Activated CD8-positive, alpha-beta memory T cell treated with anti-CD3 and anti-CD28 coated beads, Interleukin-2, amount 50 U/mL, for 24 hours (primary cell): ENCODE results near the gene CD84.
"Not testable (repeated sequence)": the region's sequence is repeated elsewhere in the genome, so short reads cannot be mapped to it uniquely, and the experiment has no call there.

Experiments used
- DNase-seq: peaks from one replicate; pipeline ENCODE4 v3.0.0-alpha.2; 2020; ENCODE audit errors: extremely low read depth

The CD84 gene

GRCh38 chr1:160579216-160579701, at the start of gene CD84:
Gene CD84 (minus strand): TSS chr1:160579496. CDS start chr1:160579437, 59 bp downstream.
- no peak for DNase-seq

- no peak for DNase-seq
Observed at GRCh38 chr1:160628799-160629263, 49.5 kb upstream of the CD84 start.

- DNase-seq: not testable (repeated sequence)
Observed at GRCh38 chr1:160627677-160628289, 48.5 kb upstream of the CD84 start.

GRCh38 chr1:160626509-160627342, 47.4 kb upstream of the CD84 start:
- no peak for DNase-seq

- no peak for DNase-seq
Observed at GRCh38 chr1:160625725-160626498, 46.6 kb upstream of the CD84 start.

GRCh38 chr1:160625321-160625720, 46.0 kb upstream of the CD84 start:
- no peak for DNase-seq

- DNase-seq: no peak
Observed at GRCh38 chr1:160624464-160624863, 45.2 kb upstream of the CD84 start.

- DNase-seq: no peak
Observed at GRCh38 chr1:160623862-160624261, 44.6 kb upstream of the CD84 start.

- DNase-seq: no peak
Observed at GRCh38 chr1:160623227-160623633, 43.9 kb upstream of the CD84 start.

- DNase-seq: no peak
Observed at GRCh38 chr1:160622501-160623226, 43.4 kb upstream of the CD84 start.

GRCh38 chr1:160621633-160622413, 42.5 kb upstream of the CD84 start:
- no peak for DNase-seq

- DNase-seq: no peak
Observed at GRCh38 chr1:160620942-160621632, 41.8 kb upstream of the CD84 start.

GRCh38 chr1:160619742-160620277, 40.5 kb upstream of the CD84 start:
- no peak for DNase-seq

GRCh38 chr1:160618763-160619274, 39.5 kb upstream of the CD84 start:
- DNase-seq: no peak

- no peak for DNase-seq
Observed at GRCh38 chr1:160618327-160618726, 39.0 kb upstream of the CD84 start.

GRCh38 chr1:160615660-160616059, 36.4 kb upstream of the CD84 start:
- DNase-seq: no peak

- no peak for DNase-seq
Observed at GRCh38 chr1:160614410-160614809, 35.1 kb upstream of the CD84 start.

GRCh38 chr1:160612613-160613218, 33.4 kb upstream of the CD84 start:
- DNase-seq: no peak

- no peak for DNase-seq
Observed at GRCh38 chr1:160610569-160611242, 31.4 kb upstream of the CD84 start.
